H1 (cell line): ENCODE measurements around the gene MRPS16. TPM values are rescaled to one million over a fixed set of nuclear protein-coding genes. Genes with fewer than 3 reads are reported as not detected.

Experiments used
- CTCF ChIA-PET: fragments of 300-600 bp; sonication (Branson Sonifier 250); formaldehyde crosslinking; loops from one replicate; lab custom pipeline; 2021; ENCODE audit not compliant: partially characterized antibody; lab: Charles Lee
- POLR2A ChIA-PET: fragments of 300-600 bp; sonication (Branson Sonifier 250); formaldehyde crosslinking; loops from one replicate; lab custom pipeline; 2021; ENCODE audit warnings: inconsistent platforms; ENCODE audit not compliant: partially characterized antibody; lab: Charles Lee
- DNase-seq, 2 experiments: peaks; one replicate each; pipeline versions ENCODE4 v3.0.0 to v3.0.0-alpha.2; 2010 to 2022; ENCODE audit warnings: low spot score in 2 of 2, low read depth in 1 of 2, mixed read lengths in 1 of 2
- FAIRE-seq: peaks from 2 replicates; lab custom pipeline; 2011; peaks lifted over from hg19 to GRCh38; lab: Jason Lieb, UNC
- H2AFZ ChIP-seq: 2 replicates; pipeline ENCODE4 v1.8.1; 2012; ENCODE audit warnings: low read length, inconsistent platforms
- H2AK5ac ChIP-seq: 2 replicates; pipeline ENCODE4 v1.6.1; 2013; ENCODE audit warnings: low read depth, low read length
- H2BK120ac ChIP-seq: replicated peaks from 2 replicates; pipeline ENCODE3; 2013; ENCODE audit warnings: low read depth, low read length, inconsistent platforms
- H2BK12ac ChIP-seq: 2 replicates; pipeline ENCODE4 v1.6.1; 2013; ENCODE audit warnings: low read depth, low read length
- H2BK15ac ChIP-seq: 2 replicates; pipeline ENCODE4 v1.6.1; 2013; ENCODE audit warnings: low read length
- H2BK20ac ChIP-seq: 2 replicates; pipeline ENCODE4 v1.6.1; 2013; ENCODE audit warnings: low read length
- H2BK5ac ChIP-seq: 2 replicates; pipeline ENCODE4 v1.6.1; 2013; ENCODE audit warnings: low read depth, low read length
- H3K14ac ChIP-seq: 2 replicates; pipeline ENCODE4 v1.6.1; 2013; ENCODE audit warnings: inconsistent platforms; ENCODE audit not compliant: insufficient read length
- H3K18ac ChIP-seq: 2 replicates; pipeline ENCODE4 v1.6.1; 2013; ENCODE audit warnings: low read length; ENCODE audit errors: extremely low read depth
- H3K23ac ChIP-seq: 2 replicates; pipeline ENCODE4 v1.6.1; 2013; ENCODE audit warnings: inconsistent platforms; ENCODE audit not compliant: insufficient read length
- H3K23me2 ChIP-seq: 2 replicates; pipeline ENCODE4 v1.6.1; 2013; ENCODE audit warnings: low read depth, low read length
- H3K27ac ChIP-seq: 2 replicates; pipeline ENCODE4 v1.6.1; 2011; ENCODE audit warnings: low read depth, low read length, inconsistent platforms
- H3K27me3 ChIP-seq, 4 experiments: replicated peaks in 1 of 4; 1 replicate in 1 of 4; 2 replicates in 3 of 4; pipeline versions ENCODE4 v1.6.1 to v1.8.1; 2011 to 2013; ENCODE audit warnings: low read length in 3 of 4, mild to moderate bottlenecking in 3 of 4, inconsistent platforms in 2 of 4, mixed read lengths in 2 of 4, moderate library complexity in 1 of 4; ENCODE audit not compliant: control insufficient read depth in 3 of 4, insufficient read depth in 3 of 4; ENCODE audit errors: extremely low read depth in 1 of 4
- H3K36me3 ChIP-seq, 4 experiments: 2 replicates each; pipeline versions ENCODE4 v1.6.1 to v1.8.1; 2011 to 2013; ENCODE audit warnings: mild to moderate bottlenecking in 4 of 4, low read length in 3 of 4, moderate library complexity in 2 of 4, control low read depth in 1 of 4, inconsistent platforms in 1 of 4; ENCODE audit not compliant: insufficient read depth in 4 of 4, control insufficient read depth in 2 of 4
- H3K4ac ChIP-seq: replicated peaks from 2 replicates; pipeline ENCODE3; 2013; ENCODE audit warnings: low read length, low read depth, mixed read lengths, inconsistent platforms; ENCODE audit not compliant: insufficient read length
- H3K4me1 ChIP-seq, 4 experiments: replicated peaks in 1 of 4; 1 replicate in 1 of 4; 2 replicates in 3 of 4; pipeline versions ENCODE4 v1.6.1 to v1.8.1; 2011 to 2013; ENCODE audit warnings: low read length in 3 of 4, inconsistent platforms in 2 of 4, mixed read lengths in 1 of 4; ENCODE audit not compliant: insufficient read depth in 4 of 4, control insufficient read depth in 3 of 4
- H3K4me2 ChIP-seq, 2 experiments: 2 replicates each; pipeline versions ENCODE4 v1.6.1 to v1.8.1; 2011 to 2013; ENCODE audit warnings: low read depth in 2 of 2, low read length in 2 of 2, control low read depth in 1 of 2, inconsistent platforms in 1 of 2, mild to moderate bottlenecking in 1 of 2; ENCODE audit not compliant: insufficient read depth in 1 of 2
- H3K4me3 ChIP-seq, 4 experiments: fragments of 200-600, 300-600 bp in 1 of 4; sonication (generic), shearing (Covaris generic), sonication (Bioruptor Twin) in 1 of 4; 2 replicates each; pipeline versions ENCODE4 v1.5.1 to v1.8.1; 2011 to 2016; ENCODE audit warnings: low read length in 4 of 4, low read depth in 3 of 4, control low read depth in 2 of 4, inconsistent platforms in 2 of 4, mild to moderate bottlenecking in 2 of 4, mixed read lengths in 1 of 4, moderate library complexity in 1 of 4; ENCODE audit not compliant: insufficient read depth in 2 of 4; ENCODE audit errors: extremely low read depth in 1 of 4
- H3K56ac ChIP-seq: replicated peaks from 2 replicates; pipeline ENCODE3; 2013; ENCODE audit warnings: low read depth, mild to moderate bottlenecking, mixed read lengths, low read length, inconsistent platforms; ENCODE audit not compliant: insufficient read length
- H3K79me1 ChIP-seq: 2 replicates; pipeline ENCODE4 v1.6.1; 2013; ENCODE audit warnings: low read depth, low read length, control low read depth
- H3K79me2 ChIP-seq, 2 experiments: 2 replicates each; pipeline versions ENCODE4 v1.6.1 to v1.8.1; 2012 to 2013; ENCODE audit warnings: low read length in 2 of 2, mild to moderate bottlenecking in 2 of 2, inconsistent platforms in 1 of 2; ENCODE audit not compliant: insufficient read depth in 2 of 2, control insufficient read depth in 1 of 2
- H3K9ac ChIP-seq, 4 experiments: replicated peaks in 1 of 4; 1 replicate in 1 of 4; 2 replicates in 3 of 4; pipeline versions ENCODE4 v1.6.1 to v1.8.1; 2011 to 2013; ENCODE audit warnings: low read depth in 3 of 4, low read length in 3 of 4, control low read depth in 2 of 4, mild to moderate bottlenecking in 2 of 4, moderate library complexity in 2 of 4, inconsistent platforms in 1 of 4; ENCODE audit errors: extremely low read depth in 1 of 4
- H3K9me3 ChIP-seq, 2 experiments: 2 replicates each; pipeline versions ENCODE4 v1.6.1 to v1.8.1; 2012 to 2013; ENCODE audit warnings: mild to moderate bottlenecking in 2 of 2, moderate library complexity in 2 of 2, control low read depth in 1 of 2, inconsistent platforms in 1 of 2, low read depth in 1 of 2, low read length in 1 of 2, mixed read lengths in 1 of 2; ENCODE audit not compliant: insufficient read depth in 2 of 2
- H4K20me1 ChIP-seq, 2 experiments: replicated peaks in 1 of 2; 2 replicates each; pipeline versions ENCODE3 to v1.8.1; 2011 to 2013; ENCODE audit warnings: inconsistent platforms in 2 of 2, low read length in 2 of 2, mild to moderate bottlenecking in 1 of 2; ENCODE audit not compliant: insufficient read depth in 2 of 2, control insufficient read depth in 1 of 2
- H4K5ac ChIP-seq: 2 replicates; pipeline ENCODE4 v1.6.1; 2013; ENCODE audit warnings: low read length, low read depth, mixed read lengths, inconsistent platforms; ENCODE audit not compliant: insufficient read length
- H4K8ac ChIP-seq: 2 replicates; pipeline ENCODE4 v1.8.0; 2013; ENCODE audit warnings: mild to moderate bottlenecking, moderate library complexity, low read length, inconsistent platforms; ENCODE audit not compliant: insufficient read depth; ENCODE audit errors: extremely low read depth
- H4K91ac ChIP-seq: replicated peaks from 2 replicates; pipeline ENCODE3; 2013; ENCODE audit warnings: low read length, mixed read lengths, inconsistent platforms; ENCODE audit not compliant: insufficient read length
- CREB1 ChIP-seq: IDR thresholded peaks from 2 replicates; pipeline ENCODE4 v1.6.1; 2012; ENCODE audit warnings: inconsistent platforms
- E2F6 ChIP-seq: IDR thresholded peaks from 2 replicates; pipeline ENCODE4 v1.6.1; 2012; ENCODE audit warnings: inconsistent platforms
- FOSL1 ChIP-seq: IDR thresholded peaks from 2 replicates; pipeline ENCODE4 v1.6.1; 2011; ENCODE audit warnings: mild to moderate bottlenecking, low read depth, low read length, moderate library complexity; ENCODE audit not compliant: insufficient read depth
- GABPA ChIP-seq: IDR thresholded peaks from 2 replicates; pipeline ENCODE4 v1.6.1; 2011; ENCODE audit warnings: mild to moderate bottlenecking, low read length, moderate library complexity, borderline replicate concordance; ENCODE audit not compliant: insufficient read depth
- KDM4A ChIP-seq: IDR thresholded peaks from one replicate; pipeline ENCODE4 v1.7.1; 2012; ENCODE audit warnings: low read depth, mild to moderate bottlenecking, moderate library complexity, low read length, inconsistent platforms; ENCODE audit not compliant: severe bottlenecking
- MAX ChIP-seq: IDR thresholded peaks from 2 replicates; pipeline ENCODE4 v1.6.1; 2012; ENCODE audit warnings: inconsistent platforms
- POLR2A ChIP-seq, 2 experiments: IDR thresholded peaks; 1 replicate in 1 of 2; 2 replicates in 1 of 2; pipeline ENCODE4 v1.6.1; 2011; ENCODE audit warnings: low read depth in 2 of 2, low read length in 2 of 2, mild to moderate bottlenecking in 2 of 2; ENCODE audit errors: control extremely low read depth in 1 of 2
- TBP ChIP-seq: IDR thresholded peaks from 2 replicates; pipeline ENCODE4 v1.6.1; 2011; ENCODE audit warnings: low read depth, low read length, improper control_type of control experiment
- WGBS, 2 experiments: shearing (Covaris generic) in 1 of 2; methylation state at CpG; one replicate each; pipeline versions ENCODE4 v1.1.6 to v1.1.7; 2013 to 2015; ENCODE audit warnings: low lambda C conversion rate in 2 of 2, mixed read lengths in 2 of 2, inconsistent platforms in 1 of 2, low coverage in 1 of 2, missing lambda C conversion rate in 1 of 2; ENCODE audit not compliant: insufficient replicate concordance in 2 of 2, insufficient coverage in 1 of 2, insufficient read length in 1 of 2; ENCODE audit errors: extremely low coverage in 1 of 2, missing lambda C conversion rate in 1 of 2; 5-methylcytosine and 5-hydroxymethylcytosine counted together
- polyA plus RNA-seq, 7 experiments: library from polyadenylated mRNA; depleted of rRNA in 3 of 7; stranded (reverse) in 5 of 7; unstranded in 2 of 7; fragments of >200 nt in 5 of 7; fragments of 200-250 nt in 2 of 7; gene quantifications; 1 replicate in 5 of 7; 2 replicates in 1 of 7; 4 replicates in 1 of 7; pipeline versions ENCODE4 v1.2.1 to v1.2.3, GENCODE V29; 2011 to 2013; ENCODE audit warnings: missing spikeins in 2 of 7, mixed read lengths in 2 of 7
- total RNA-seq: library from RNA; stranded (reverse); fragmentation: NEBNext Ultra II Directional; extraction: Animal tissue kit (Norgen Biotek cat#: 25700); gene quantifications from 2 replicates; pipeline ENCODE4 v1.2.1, GENCODE V29; 2021
- TF ChIP-seq, protein P1 (sequence below): IDR thresholded peaks from 2 replicates; pipeline ENCODE4 v1.6.1; 2011; ENCODE audit warnings: low read depth, mild to moderate bottlenecking, low read length; ENCODE audit not compliant: insufficient read depth

The MRPS16 gene
- total and polyA plus RNA-seq, 2 of the 8 experiments (the other 6 are each of a cell fraction or from before 2014, with no cell fraction given) = 125 to 203 TPM

DNA sequence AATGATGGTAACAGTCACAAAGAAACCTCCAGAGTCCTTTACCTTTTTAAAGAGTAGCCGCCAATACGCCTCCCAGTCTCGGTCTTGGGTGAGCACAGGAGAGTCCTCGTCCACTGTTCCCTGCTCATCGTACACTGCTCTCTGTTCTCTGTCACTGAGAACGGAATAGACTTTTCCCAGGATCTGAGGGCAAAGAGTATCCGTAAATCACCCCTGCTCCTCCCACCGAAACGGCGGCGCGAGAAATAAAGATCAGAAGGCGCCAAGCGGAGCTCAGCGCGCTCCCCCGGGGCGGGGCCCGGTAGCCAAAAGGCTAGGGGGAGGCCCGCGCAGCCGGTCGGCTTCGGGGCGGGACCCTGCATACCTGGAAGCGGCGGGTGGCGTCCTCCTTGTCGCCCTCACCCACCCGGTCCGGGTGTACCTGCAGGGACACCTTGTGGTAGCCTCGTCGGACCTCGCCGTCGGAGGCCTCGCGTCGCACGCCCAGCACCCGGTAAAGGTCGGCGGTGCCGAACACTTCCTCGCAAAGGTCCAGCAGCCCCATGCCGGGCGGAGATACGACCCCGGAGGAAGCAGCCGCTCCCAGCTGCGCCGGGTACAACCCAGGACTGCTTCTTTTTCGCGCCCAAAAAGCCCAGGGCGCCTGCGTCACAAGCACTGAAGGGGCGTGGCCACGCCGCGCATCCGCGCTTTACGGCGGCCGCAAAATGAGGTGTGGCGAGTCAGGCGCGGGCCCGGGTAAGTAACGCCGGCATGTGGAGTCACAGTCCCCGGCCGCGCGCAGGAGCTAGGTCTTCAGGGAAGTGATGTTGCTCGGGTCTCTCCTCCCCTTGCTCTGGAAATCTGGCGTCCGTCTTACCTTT is 5.6 kb downstream of the MRPS16 start, which contains the start of gene DNAJC9:
Gene DNAJC9, minus strand, starts transcription at position 610 of the 863 bp plus-strand sequence. Its CDS starts 66 bp downstream, at position 544.
- H3K18ac ChIP-seq = peak within 1 kb of the TSS; percentile 97; the same call in 1 of the 2 replicates
- H3K4me2 ChIP-seq = peak within 1 kb of the TSS; percentile 21 to 69
- H3K27ac ChIP-seq = peak within 1 kb of the TSS; percentile 95
- H3K56ac ChIP-seq = peak within 1 kb of the TSS; percentile 98
- FAIRE-seq (no peak), DNase-seq (peak; percentile 95 to 99)
- CTCF ChIA-PET = interaction anchor here (0.6 to 1.7 kb wide), 2 partner anchors 11 to 94 kb away, joined by 3 to 4 read pairs; no protein-coding TSS in a partner anchor
- H4K5ac ChIP-seq = peak within 1 kb of the TSS; percentile 97
- H3K4ac ChIP-seq = peak within 1 kb of the TSS; percentile 97
- H4K91ac ChIP-seq = peak within 1 kb of the TSS; percentile 91
- POLR2A ChIA-PET = interaction anchor here (0.6 to 4.8 kb wide), 49 partner anchors 9 to 526 kb away, joined by 3 to 62 read pairs (median 4); partner anchors contain the start of genes ANXA7, CFAP70, ECD and FAM149B1
- peak within 1 kb of the TSS; percentile 63; the same call in 1 of the 2 replicates for H2AFZ ChIP-seq
- H2BK12ac ChIP-seq = no peak within 1 kb of the TSS
- 3% methylated on average over 60 of the region's 78 CpGs; no CpG with 5 or more reads in 1 of the 2 experiments for WGBS, 2 experiments
- H4K20me1 ChIP-seq = peaks cover 0 to 3% of the 10 kb centered on the region in 2 experiments
- H2AK5ac ChIP-seq = no peak within 1 kb of the TSS
- H3K27me3 ChIP-seq = no peaks in the 10 kb centered on the region
- H3K23ac ChIP-seq = no peak within 1 kb of the TSS
- H4K8ac ChIP-seq = peak within 1 kb of the TSS; percentile 100
- peaks cover 4% of the 10 kb centered on the region; the same call in 1 of the 2 replicates for H3K23me2 ChIP-seq
- H2BK20ac ChIP-seq = no peak within 1 kb of the TSS
- H3K9ac ChIP-seq = peak within 1 kb of the TSS; percentile 87 to 98 (median 93)
- peaks cover 0 to 3% (median 2%) of the 10 kb centered on the region in 4 experiments; a peak in 5 of 7 replicates for H3K4me1 ChIP-seq
- 0 out of 2 replicates have a peak within 1 kb of the TSS, but pooled peaks have one; percentile 77 for H2BK15ac ChIP-seq
- peaks cover 7 to 66% of the 10 kb centered on the region in 2 experiments; a peak in 2 of 4 replicates for H3K79me2 ChIP-seq
- H3K4me3 ChIP-seq = peak within 1 kb of the TSS; percentile 57 to 92 (median 86)
- no peaks in the 10 kb centered on the region for H3K9me3 ChIP-seq
- H3K36me3 ChIP-seq = peaks cover 18 to 55% (median 43%) of the 10 kb centered on the region in 4 experiments
- H2BK120ac ChIP-seq = no peak within 1 kb of the TSS
- H2BK5ac ChIP-seq = peak within 1 kb of the TSS; percentile 99
- no peak within 1 kb of the TSS for H3K14ac ChIP-seq
- H3K79me1 ChIP-seq = 0 out of 2 replicates have a peak, but pooled peaks cover 2% of the 10 kb centered on the region
- TF ChIP-seq KDM4A = peak; percentile 34
- TF ChIP-seq, protein P1, sequence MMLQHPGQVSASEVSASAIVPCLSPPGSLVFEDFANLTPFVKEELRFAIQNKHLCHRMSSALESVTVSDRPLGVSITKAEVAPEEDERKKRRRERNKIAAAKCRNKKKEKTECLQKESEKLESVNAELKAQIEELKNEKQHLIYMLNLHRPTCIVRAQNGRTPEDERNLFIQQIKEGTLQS = 0 out of 2 replicates have a peak, but pooled peaks have one; percentile 46
- peak; percentile 69 for TF ChIP-seq MAX
- TF ChIP-seq FOSL1 = no peak
- peak; percentile 52 for TF ChIP-seq E2F6
- TF ChIP-seq POLR2A (IDR thresholded peaks at IDR 0.05; ENCODE audit: control extremely low read depth in 1 of 2, low read depth in 2 of 2, low read length in 2 of 2) = peak; percentile 97 to 100
- peak; percentile 94 for TF ChIP-seq TBP
- peak; percentile 89 for TF ChIP-seq CREB1
- TF ChIP-seq GABPA = no peak
